Keratinocyte (primary cell): ENCODE data around the gene EFEMP1. TPM values are rescaled to one million over a fixed set of nuclear protein-coding genes. Genes with fewer than 3 reads are reported as not detected.

Experiments
- DNase-seq: peaks from one replicate; pipeline ENCODE4 v3.0.0-alpha.2; 2011; ENCODE audit warnings: low read depth, missing footprints, low spot score
- FAIRE-seq: peaks from 2 replicates; lab custom pipeline; 2011; peaks lifted over from hg19 to GRCh38; lab: Jason Lieb, UNC
- H2AFZ ChIP-seq: 2 replicates; pipeline ENCODE4 v1.6.0; 2012; ENCODE audit warnings: low read length, control low read depth, inconsistent platforms; ENCODE audit not compliant: control insufficient read depth
- H3K27ac ChIP-seq: 2 replicates; pipeline ENCODE4 v1.5.1; 2011; ENCODE audit warnings: low read length; ENCODE audit not compliant: control insufficient read depth, insufficient read depth
- H3K27me3 ChIP-seq: 3 replicates; pipeline ENCODE4 v1.6.0; 2011; ENCODE audit warnings: low read length; ENCODE audit not compliant: control insufficient read depth, insufficient read depth; ENCODE audit errors: extremely low read depth
- H3K36me3 ChIP-seq, 2 experiments: 2 replicates in 1 of 2; 3 replicates in 1 of 2; pipeline ENCODE4 v1.5.1; 2011; ENCODE audit warnings: low read length in 2 of 2, mild to moderate bottlenecking in 1 of 2; ENCODE audit not compliant: control insufficient read depth in 2 of 2, insufficient read depth in 2 of 2; ENCODE audit errors: extremely low read depth in 1 of 2
- H3K4me1 ChIP-seq: 3 replicates; pipeline ENCODE4 v1.5.1; 2011; ENCODE audit warnings: low read length; ENCODE audit not compliant: control insufficient read depth, insufficient read depth; ENCODE audit errors: extremely low read depth
- H3K4me2 ChIP-seq: 3 replicates; pipeline ENCODE4 v1.6.0; 2011; ENCODE audit warnings: low read depth, low read length; ENCODE audit not compliant: control insufficient read depth, insufficient read depth; ENCODE audit errors: extremely low read depth
- H3K4me3 ChIP-seq, 3 experiments: fragments of 200-600 bp in 1 of 3; sonication (generic) in 1 of 3; 2 replicates in 2 of 3; 3 replicates in 1 of 3; pipeline ENCODE4 v1.5.1; 2011 to 2016; ENCODE audit warnings: low read length in 3 of 3, mild to moderate bottlenecking in 3 of 3, control low read depth in 2 of 3, inconsistent platforms in 1 of 3, low read depth in 1 of 3, mixed read lengths in 1 of 3, mixed run types in 1 of 3, moderate library complexity in 1 of 3; ENCODE audit not compliant: control insufficient read depth in 2 of 3, insufficient read depth in 2 of 3; ENCODE audit errors: extremely low read depth in 1 of 3
- H3K79me2 ChIP-seq: 2 replicates; pipeline ENCODE4 v1.6.0; 2012; ENCODE audit warnings: low read length; ENCODE audit not compliant: control insufficient read depth, insufficient read depth
- H3K9ac ChIP-seq: 3 replicates; pipeline ENCODE4 v1.6.0; 2011; ENCODE audit warnings: low read length; ENCODE audit not compliant: control insufficient read depth, insufficient read depth; ENCODE audit errors: extremely low read depth
- H3K9me1 ChIP-seq: 3 replicates; pipeline ENCODE4 v1.6.0; 2011; ENCODE audit warnings: low read length; ENCODE audit not compliant: control insufficient read depth, insufficient read depth; ENCODE audit errors: extremely low read depth
- H3K9me3 ChIP-seq: 2 replicates; pipeline ENCODE4 v1.5.1; 2012; ENCODE audit warnings: low read depth, low read length; ENCODE audit not compliant: control insufficient read depth
- H4K20me1 ChIP-seq: 3 replicates; pipeline ENCODE4 v1.6.0; 2011; ENCODE audit warnings: low read length; ENCODE audit not compliant: control insufficient read depth, insufficient read depth; ENCODE audit errors: extremely low read depth
- EZH2 ChIP-seq: IDR thresholded peaks from one replicate; pipeline ENCODE4 v1.6.1; 2012; ENCODE audit warnings: inconsistent platforms, mild to moderate bottlenecking, low read length, moderate library complexity
- dilution Hi-C: fragments of 300-500 bp; cut with MboI; formaldehyde crosslinking; loops from one replicate; pipeline ENCODE4 v1.7.0; 2020; ENCODE audit warnings: low sequenced_read_pairs; ENCODE audit not compliant: extremely low pct_ligation_motif_present
- polyA plus RNA-seq, 5 experiments: library from polyadenylated mRNA; depleted of rRNA in 3 of 5; stranded (reverse) in 3 of 5; stranded (forward) in 1 of 5; unstranded in 1 of 5; fragments of >200 nt; gene quantifications; 1 replicate in 1 of 5; 2 replicates in 3 of 5; 3 replicates in 1 of 5; pipeline versions ENCODE4 v1.2.1 to v1.2.3, GENCODE V29; 2011 to 2012; ENCODE audit warnings: missing spikeins in 2 of 5, low read depth in 1 of 5, low replicate concordance in 1 of 5
- TF ChIP-seq, protein P1 (sequence below), 3 experiments: IDR thresholded peaks in 1 of 3; conservative IDR thresholded peaks in 1 of 3; optimal IDR thresholded peaks in 1 of 3; 2 replicates in 2 of 3; 3 replicates in 1 of 3; pipeline versions ENCODE3 to v1.5.1; 2011; ENCODE audit warnings: low read length in 3 of 3, mild to moderate bottlenecking in 3 of 3, moderate library complexity in 2 of 3, control low read depth in 1 of 3, inconsistent platforms in 1 of 3; ENCODE audit not compliant: insufficient read depth in 2 of 3; ENCODE audit errors: extremely low read depth in 1 of 3

EFEMP1 gene
- polyA plus RNA-seq, 1 donor (not counting 4 experiments of a cell fraction or from before 2014, with no cell fraction given), result 234 TPM

DNA sequence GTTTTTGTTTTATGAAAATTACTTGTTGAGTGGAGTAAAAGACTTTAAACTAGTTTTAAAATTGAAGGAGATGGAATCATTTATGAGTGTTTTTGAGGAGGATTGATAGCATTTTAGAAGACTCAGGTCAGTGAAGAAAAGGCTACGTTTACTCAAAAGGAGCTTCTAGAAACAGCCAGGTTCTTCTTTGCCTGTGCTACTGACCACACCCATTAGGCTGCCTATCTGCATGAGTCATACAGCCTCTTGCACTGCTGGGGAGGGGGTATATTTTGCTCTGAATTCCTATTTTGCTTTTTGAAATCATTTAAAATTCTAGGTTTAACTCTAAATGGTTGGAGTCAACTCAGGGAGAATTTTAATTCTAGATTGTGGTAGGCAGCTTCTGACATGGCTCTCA lies 22.3 kb downstream of the EFEMP1 start:
- FAIRE-seq (peak; percentile 94), DNase-seq (no peak)
- H3K9me1 ChIP-seq, result no peaks in the 10 kb centered on the region
- peak overlapping the region in 1 of 3 experiments; percentile 16 for H3K4me3 ChIP-seq
- H3K4me1 ChIP-seq, result peaks cover 21% of the 10 kb centered on the region
- H3K4me2 ChIP-seq, result peak overlapping the region; percentile 68
- dilution Hi-C loops, result no loop called here
- no peaks in the 10 kb centered on the region for H4K20me1 ChIP-seq
- H3K9ac ChIP-seq, result peak overlapping the region; percentile 8
- H3K79me2 ChIP-seq, result no peaks in the 10 kb centered on the region
- no peaks in the 10 kb centered on the region for H3K9me3 ChIP-seq
- H3K36me3 ChIP-seq, result peaks cover 1 to 7% of the 10 kb centered on the region in 2 experiments
- peak overlapping the region; percentile 68 for H3K27ac ChIP-seq
- no peaks in the 10 kb centered on the region for H3K27me3 ChIP-seq
- TF ChIP-seq, protein P1, sequence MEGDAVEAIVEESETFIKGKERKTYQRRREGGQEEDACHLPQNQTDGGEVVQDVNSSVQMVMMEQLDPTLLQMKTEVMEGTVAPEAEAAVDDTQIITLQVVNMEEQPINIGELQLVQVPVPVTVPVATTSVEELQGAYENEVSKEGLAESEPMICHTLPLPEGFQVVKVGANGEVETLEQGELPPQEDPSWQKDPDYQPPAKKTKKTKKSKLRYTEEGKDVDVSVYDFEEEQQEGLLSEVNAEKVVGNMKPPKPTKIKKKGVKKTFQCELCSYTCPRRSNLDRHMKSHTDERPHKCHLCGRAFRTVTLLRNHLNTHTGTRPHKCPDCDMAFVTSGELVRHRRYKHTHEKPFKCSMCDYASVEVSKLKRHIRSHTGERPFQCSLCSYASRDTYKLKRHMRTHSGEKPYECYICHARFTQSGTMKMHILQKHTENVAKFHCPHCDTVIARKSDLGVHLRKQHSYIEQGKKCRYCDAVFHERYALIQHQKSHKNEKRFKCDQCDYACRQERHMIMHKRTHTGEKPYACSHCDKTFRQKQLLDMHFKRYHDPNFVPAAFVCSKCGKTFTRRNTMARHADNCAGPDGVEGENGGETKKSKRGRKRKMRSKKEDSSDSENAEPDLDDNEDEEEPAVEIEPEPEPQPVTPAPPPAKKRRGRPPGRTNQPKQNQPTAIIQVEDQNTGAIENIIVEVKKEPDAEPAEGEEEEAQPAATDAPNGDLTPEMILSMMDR (optimal IDR thresholded peaks at IDR 0.05 in 1 of 3, IDR thresholded peaks at IDR 0.05 in 1 of 3, conservative IDR thresholded peaks at IDR 0.05 in 1 of 3; ENCODE audit: extremely low read depth in 1 of 3, insufficient read depth in 2 of 3, low read length in 3 of 3), result no peak
- TF ChIP-seq EZH2, result no peak
- peak overlapping the region; percentile 38 for H2AFZ ChIP-seq

DNA sequence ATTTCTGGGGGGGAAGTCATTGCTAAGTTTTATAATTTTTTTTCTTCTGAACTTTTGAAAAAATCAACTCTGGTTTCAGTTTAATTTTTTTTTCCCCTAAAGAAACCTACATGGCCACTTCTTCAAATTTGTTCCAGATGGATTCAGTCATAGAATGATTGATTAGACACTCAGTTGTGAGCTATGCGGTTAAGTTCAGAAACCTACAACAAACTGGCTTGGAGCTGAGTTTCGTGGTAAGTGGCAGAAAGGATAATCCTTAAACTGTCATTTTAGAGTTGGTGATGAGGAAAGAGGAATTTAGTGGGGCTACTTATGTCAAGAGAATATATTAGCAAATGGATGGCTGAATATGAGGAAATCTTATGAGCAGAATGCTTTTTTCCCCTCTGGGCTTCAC lies 23.7 kb downstream of the EFEMP1 start:
- H3K9me1 ChIP-seq, result no peaks in the 10 kb centered on the region
- H3K79me2 ChIP-seq, result no peaks in the 10 kb centered on the region
- FAIRE-seq (no peak), DNase-seq (no peak)
- no peak overlapping the region for H2AFZ ChIP-seq
- no peaks in the 10 kb centered on the region for H3K9me3 ChIP-seq
- no peaks in the 10 kb centered on the region for H4K20me1 ChIP-seq
- H3K9ac ChIP-seq, result no peak overlapping the region
- peaks cover 3 to 12% of the 10 kb centered on the region in 2 experiments for H3K36me3 ChIP-seq
- no peak overlapping the region for H3K4me3 ChIP-seq
- TF ChIP-seq, protein P1 (optimal IDR thresholded peaks at IDR 0.05 in 1 of 3, IDR thresholded peaks at IDR 0.05 in 1 of 3, conservative IDR thresholded peaks at IDR 0.05 in 1 of 3; ENCODE audit: extremely low read depth in 1 of 3, insufficient read depth in 2 of 3, low read length in 3 of 3), result no peak
- TF ChIP-seq EZH2, result no peak
- H3K27me3 ChIP-seq, result no peaks in the 10 kb centered on the region
- H3K4me2 ChIP-seq, result no peak overlapping the region
- H3K4me1 ChIP-seq, result peaks cover 21% of the 10 kb centered on the region
- no peak overlapping the region for H3K27ac ChIP-seq
- dilution Hi-C loops, result no loop called here
